ENCODE results near the gene ITGAV. TPM values are rescaled to one million over a fixed set of nuclear protein-coding genes. Genes with fewer than 3 reads are reported as not detected.

ITGAV gene
- total RNA-seq, 1 donor from 2014 or later: 46.6 TPM

- ATAC-seq (no peak), DNase-seq (no peak)
- no peak overlapping the region for H3K27ac ChIP-seq
- TF ChIP-seq, protein P1, sequence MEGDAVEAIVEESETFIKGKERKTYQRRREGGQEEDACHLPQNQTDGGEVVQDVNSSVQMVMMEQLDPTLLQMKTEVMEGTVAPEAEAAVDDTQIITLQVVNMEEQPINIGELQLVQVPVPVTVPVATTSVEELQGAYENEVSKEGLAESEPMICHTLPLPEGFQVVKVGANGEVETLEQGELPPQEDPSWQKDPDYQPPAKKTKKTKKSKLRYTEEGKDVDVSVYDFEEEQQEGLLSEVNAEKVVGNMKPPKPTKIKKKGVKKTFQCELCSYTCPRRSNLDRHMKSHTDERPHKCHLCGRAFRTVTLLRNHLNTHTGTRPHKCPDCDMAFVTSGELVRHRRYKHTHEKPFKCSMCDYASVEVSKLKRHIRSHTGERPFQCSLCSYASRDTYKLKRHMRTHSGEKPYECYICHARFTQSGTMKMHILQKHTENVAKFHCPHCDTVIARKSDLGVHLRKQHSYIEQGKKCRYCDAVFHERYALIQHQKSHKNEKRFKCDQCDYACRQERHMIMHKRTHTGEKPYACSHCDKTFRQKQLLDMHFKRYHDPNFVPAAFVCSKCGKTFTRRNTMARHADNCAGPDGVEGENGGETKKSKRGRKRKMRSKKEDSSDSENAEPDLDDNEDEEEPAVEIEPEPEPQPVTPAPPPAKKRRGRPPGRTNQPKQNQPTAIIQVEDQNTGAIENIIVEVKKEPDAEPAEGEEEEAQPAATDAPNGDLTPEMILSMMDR (IDR thresholded peaks at IDR 0.05): no peak
- peaks cover 33% of the 10 kb centered on the region for H3K4me1 ChIP-seq
- intact Hi-C loops (cut with DNase I): no loop called here
- no peaks in the 10 kb centered on the region for H3K27me3 ChIP-seq (ENCODE audit: low read depth)
- H3K9me3 ChIP-seq: no peaks in the 10 kb centered on the region
- no peak overlapping the region for H3K4me3 ChIP-seq
- H3K36me3 ChIP-seq: no peaks in the 10 kb centered on the region
These were observed 4.3 kb downstream of the ITGAV start for GRCh38 chr2:186594001-186594722.

GRCh38 chr2:186595219-186595618 is 5.4 kb downstream of the ITGAV start:
- TF ChIP-seq, protein P1 (IDR thresholded peaks at IDR 0.05): no peak
- Histone ChIP-seq H3K4me1 (peaks cover 31% of the 10 kb centered on the region), H3K27me3 (ENCODE audit: low read depth) (no peaks in the 10 kb centered on the region), H3K27ac (no peak overlapping the region), H3K4me3 (no peak overlapping the region), H3K36me3 (no peaks in the 10 kb centered on the region), H3K9me3 (no peaks in the 10 kb centered on the region)
- no peak for ATAC-seq
- intact Hi-C loops (cut with DNase I): no loop called here
- DNase-seq: no peak

DNA sequence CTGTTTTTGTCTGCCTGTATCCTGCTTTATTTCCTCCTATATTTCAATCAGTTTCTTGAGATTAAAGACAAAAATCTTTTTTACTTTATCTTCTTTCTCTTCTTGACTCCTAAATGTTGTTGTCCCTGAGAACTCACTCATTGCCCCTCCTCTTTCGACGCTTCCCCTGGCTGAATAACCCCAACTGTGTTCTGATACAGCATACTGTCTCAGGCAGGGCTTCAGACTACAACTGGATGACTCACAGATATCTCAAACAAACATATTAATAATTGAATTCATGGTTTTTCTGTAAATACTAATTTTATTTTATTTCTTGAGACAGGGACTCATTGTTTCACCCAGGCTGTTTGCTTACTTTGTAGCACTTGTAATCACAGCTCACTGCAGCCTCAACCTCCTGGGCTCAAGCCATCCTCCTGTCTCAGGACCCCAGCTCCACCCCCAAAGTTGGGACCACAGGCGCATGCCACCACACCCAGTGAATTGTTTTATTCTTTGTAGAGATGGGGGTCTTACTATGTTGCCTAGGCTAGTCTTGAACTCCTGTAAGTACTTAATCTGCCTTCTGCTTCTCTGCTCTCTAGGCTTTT is 9.4 kb downstream of the ITGAV start:
- DNase-seq (no peak), ATAC-seq (no peak)
- Histone ChIP-seq H3K9me3 (no peaks in the 10 kb centered on the region), H3K27ac (no peak overlapping the region), H3K36me3 (peaks cover 23% of the 10 kb centered on the region), H3K4me1 (peaks cover 12% of the 10 kb centered on the region), H3K4me3 (no peak overlapping the region), H3K27me3 (ENCODE audit: low read depth) (no peaks in the 10 kb centered on the region)
- intact Hi-C loops (cut with DNase I): no loop called here
- TF ChIP-seq, protein P1 (IDR thresholded peaks at IDR 0.05): no peak

GRCh38 chr2:186603286-186603685 is 13.4 kb downstream of the ITGAV start:
- no peak overlapping the region for H3K27ac ChIP-seq
- no peak overlapping the region for H3K4me3 ChIP-seq
- DNase-seq: no peak
- H3K36me3 ChIP-seq: peaks cover 23% of the 10 kb centered on the region
- intact Hi-C loops (cut with DNase I): no loop called here
- TF ChIP-seq, protein P1 (IDR thresholded peaks at IDR 0.05): no peak
- ATAC-seq: no peak
- peaks cover 10% of the 10 kb centered on the region for H3K4me1 ChIP-seq
- H3K9me3 ChIP-seq: no peaks in the 10 kb centered on the region
- no peaks in the 10 kb centered on the region for H3K27me3 ChIP-seq (ENCODE audit: low read depth)

DNA sequence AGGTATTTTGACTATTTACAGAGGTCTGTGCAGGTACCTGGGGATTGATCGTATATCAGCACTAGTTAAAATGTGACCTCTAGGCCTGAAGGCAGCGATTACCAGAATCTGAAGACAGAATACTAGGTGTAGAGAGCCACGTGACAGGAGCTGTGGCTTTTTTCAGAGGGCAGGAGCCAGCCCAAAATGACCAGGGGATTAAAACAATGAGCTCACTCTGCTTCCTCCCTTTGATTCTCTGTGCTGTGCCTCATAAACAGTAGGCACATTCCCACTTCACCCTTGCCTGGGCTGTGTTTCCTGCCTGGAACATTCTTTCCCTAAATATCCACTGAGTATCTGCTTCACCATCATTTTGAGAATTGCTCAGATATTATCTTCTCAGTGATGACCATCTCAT is 15.2 kb downstream of the ITGAV start:
- TF ChIP-seq, protein P1 (IDR thresholded peaks at IDR 0.05): no peak
- no peak overlapping the region for H3K4me3 ChIP-seq
- no peak for DNase-seq
- peaks cover 23% of the 10 kb centered on the region for H3K36me3 ChIP-seq
- no peaks in the 10 kb centered on the region for H3K27me3 ChIP-seq (ENCODE audit: low read depth)
- no peaks in the 10 kb centered on the region for H3K9me3 ChIP-seq
- H3K27ac ChIP-seq: peak overlapping the region; percentile 29
- peaks cover 10% of the 10 kb centered on the region for H3K4me1 ChIP-seq
- intact Hi-C loops (cut with DNase I): no loop called here
- peak in 1 of 2 donors; percentile 23 for ATAC-seq

Data from lower lobe of right lung (tissue), 2 donors.